PC-9 (cell line): Measurements from ENCODE around the gene SPHKAP. TPM values are rescaled to one million over a fixed set of nuclear protein-coding genes. Genes with fewer than 3 reads are reported as not detected.

ENCODE experiments used
- BruUV-seq: library from RNA; stranded (reverse); fragments of 400-500 nt; replicated peaks from 2 replicates; lab custom pipeline; 2021; lab: Mats Ljungman, UMichigan
- CTCF ChIA-PET: fragments of 300-600 bp; sonication (Branson Sonifier 250); formaldehyde crosslinking; loops from one replicate; lab custom pipeline; 2022; ENCODE audit warnings: antibody characterized with exemption; lab: Charles Lee
- POLR2A ChIA-PET: fragments of 300-600 bp; sonication (Branson Sonifier 250); formaldehyde crosslinking; loops from one replicate; lab custom pipeline; 2022; ENCODE audit warnings: antibody characterized with exemption; ENCODE audit not compliant: unreplicated experiment; lab: Charles Lee
- DNase-seq, 2 experiments: peaks; one replicate each; pipeline versions ENCODE4 v3.0.0 to v3.0.0-alpha.2; 2015 to 2022; ENCODE audit warnings: mixed read lengths in 1 of 2
- H2AFZ ChIP-seq: fragments of 200-600 bp; sonication (generic); 2 replicates; pipeline ENCODE4 v1.8.1; 2017; ENCODE audit warnings: antibody characterized with exemption
- H3F3A ChIP-seq: fragments of 200-600 bp; sonication (generic); 2 replicates; pipeline ENCODE4 v1.8.1; 2017; ENCODE audit warnings: antibody characterized with exemption, mild to moderate bottlenecking, low read depth; ENCODE audit not compliant: insufficient read depth
- H3K27ac ChIP-seq: fragments of 200-600 bp; sonication (generic); 2 replicates; pipeline ENCODE4 v1.6.1; 2016; ENCODE audit warnings: mixed run types
- H3K27me3 ChIP-seq: fragments of 200-600 bp; sonication (generic); 2 replicates; pipeline ENCODE4 v1.6.1; 2016; ENCODE audit warnings: low read depth, mixed run types; ENCODE audit not compliant: insufficient read depth
- H3K36me3 ChIP-seq: fragments of 200-600 bp; sonication (generic); 2 replicates; pipeline ENCODE4 v1.6.1; 2016; ENCODE audit warnings: low read depth, mixed run types
- H3K4me1 ChIP-seq: fragments of 200-600 bp; sonication (generic); replicated peaks from 2 replicates; pipeline ENCODE4 v1.6.1; 2016; ENCODE audit warnings: mixed run types; ENCODE audit not compliant: insufficient read depth
- H3K4me2 ChIP-seq: fragments of 200-600 bp; sonication (generic); 2 replicates; pipeline ENCODE4 v1.6.1; 2017; ENCODE audit warnings: mixed run types
- H3K4me3 ChIP-seq: fragments of 200-600 bp; sonication (generic); 2 replicates; pipeline ENCODE4 v1.6.1; 2016; ENCODE audit warnings: mixed run types
- H3K79me2 ChIP-seq: fragments of 200-600 bp; sonication (generic); 2 replicates; pipeline ENCODE4 v1.6.1; 2017; ENCODE audit warnings: low read depth, mixed run types
- H3K9me2 ChIP-seq: fragments of 200-600 bp; sonication (generic); 2 replicates; pipeline ENCODE4 v1.8.1; 2017; ENCODE audit warnings: mild to moderate bottlenecking; ENCODE audit not compliant: insufficient read depth
- H3K9me3 ChIP-seq: fragments of 200-600 bp; sonication (generic); 2 replicates; pipeline ENCODE4 v1.8.1; 2016; ENCODE audit warnings: low read depth; ENCODE audit not compliant: insufficient read depth
- H4K20me1 ChIP-seq: fragments of 200-600 bp; sonication (generic); 2 replicates; pipeline ENCODE4 v1.8.1; 2017; ENCODE audit not compliant: insufficient read depth
- CTCF ChIP-seq: fragments of 200-600 bp; sonication (generic); conservative IDR thresholded peaks from 2 replicates; pipeline ENCODE4 v1.6.1; 2017; ENCODE audit warnings: mixed run types, antibody characterized with exemption, mild to moderate bottlenecking, moderate library complexity
- EZH2 ChIP-seq: fragments of 200-600 bp; sonication (generic); IDR thresholded peaks from 2 replicates; pipeline ENCODE4 v1.8.0; 2017; ENCODE audit warnings: antibody characterized with exemption, low read depth
- intact Hi-C: fragments of 100-400 bp; cut with micrococcal nuclease; formaldehyde crosslinking; loops from one replicate; pipeline ENCODE4 v1.10.0; 2022; ENCODE audit not compliant: unreplicated experiment
- total RNA-seq: library from RNA; stranded (reverse); gene quantifications from 2 replicates; pipeline ENCODE4 v1.2.3, GENCODE V29; 2021

The SPHKAP gene
- total RNA-seq, 1 experiment from 2014 or later = not detected

DNA sequence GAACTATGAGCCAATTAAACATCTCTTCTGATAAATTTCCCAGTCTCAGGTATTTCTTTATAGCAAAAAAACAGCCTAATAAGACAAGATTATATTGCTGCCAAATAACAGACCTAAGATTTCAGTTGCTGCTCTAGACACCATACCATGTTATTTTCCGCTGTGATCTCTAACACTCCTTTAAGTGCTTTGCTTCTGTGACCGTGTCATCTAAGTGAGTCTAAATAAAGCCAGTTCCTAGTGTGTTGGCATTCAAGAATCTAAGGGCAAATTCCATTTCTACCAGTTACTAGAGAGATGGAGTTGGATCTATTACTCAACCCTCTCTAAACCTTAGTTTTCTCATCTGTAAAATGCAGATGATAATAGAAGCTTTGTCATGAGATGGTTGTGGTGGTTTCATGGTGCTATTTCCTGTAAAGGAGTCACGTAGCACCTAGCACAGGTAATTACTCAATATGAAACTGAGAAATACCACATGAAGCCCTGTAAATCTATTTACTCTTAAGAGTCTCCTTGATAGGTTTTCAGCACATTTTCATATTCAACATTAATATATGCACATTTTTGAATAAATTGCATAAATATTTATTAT lies 40.5 kb downstream of the SPHKAP start:
- Histone ChIP-seq H3K27ac (no peak overlapping the region), H2AFZ (no peak overlapping the region), H3K27me3 (no peaks in the 10 kb centered on the region), H3K36me3 (no peaks in the 10 kb centered on the region), H3F3A (no peaks in the 10 kb centered on the region), H4K20me1 (no peaks in the 10 kb centered on the region), H3K79me2 (no peaks in the 10 kb centered on the region), H3K4me3 (no peak overlapping the region), H3K4me1 (no peaks in the 10 kb centered on the region), H3K9me2 (no peaks in the 10 kb centered on the region), H3K4me2 (no peak overlapping the region), H3K9me3 (no peaks in the 10 kb centered on the region)
- TF ChIP-seq CTCF (no peak), EZH2 (no peak)
- no TSS peak for BruUV-seq
- no peak for DNase-seq
- CTCF ChIA-PET = no interaction called here
- intact Hi-C loops = no loop called here
- POLR2A ChIA-PET = no interaction called here

GRCh38 chr2:228136027-228136426 lies 45.5 kb downstream of the SPHKAP start:
- CTCF ChIA-PET = no interaction called here
- BruUV-seq = no TSS peak
- no peaks in the 10 kb centered on the region for H3K27me3 ChIP-seq

GRCh38 chr2:228135300-228135699 lies 46.2 kb downstream of the SPHKAP start:
- no TSS peak for BruUV-seq
- Histone ChIP-seq H3K27ac (no peak overlapping the region), H4K20me1 (no peaks in the 10 kb centered on the region), H3F3A (no peaks in the 10 kb centered on the region), H3K27me3 (no peaks in the 10 kb centered on the region), H3K4me1 (no peaks in the 10 kb centered on the region), H2AFZ (no peak overlapping the region), H3K4me3 (no peak overlapping the region), H3K79me2 (no peaks in the 10 kb centered on the region), H3K36me3 (no peaks in the 10 kb centered on the region), H3K4me2 (no peak overlapping the region), H3K9me3 (no peaks in the 10 kb centered on the region), H3K9me2 (no peaks in the 10 kb centered on the region)
- POLR2A ChIA-PET = no interaction called here
- no peak for TF ChIP-seq CTCF
- TF ChIP-seq EZH2 = no peak
- intact Hi-C loops = no loop called here
- no peak for DNase-seq
- CTCF ChIA-PET = no interaction called here

More at GRCh38 chr2:228136027-228136426, 45.5 kb downstream of the SPHKAP start:
- Histone ChIP-seq H3K4me1 (no peaks in the 10 kb centered on the region), H3K27ac (no peak overlapping the region), H3K36me3 (no peaks in the 10 kb centered on the region), H3K4me3 (no peak overlapping the region), H3F3A (no peaks in the 10 kb centered on the region), H4K20me1 (no peaks in the 10 kb centered on the region), H2AFZ (no peak overlapping the region), H3K9me2 (no peaks in the 10 kb centered on the region), H3K79me2 (no peaks in the 10 kb centered on the region), H3K9me3 (no peaks in the 10 kb centered on the region), H3K4me2 (no peak overlapping the region)
- POLR2A ChIA-PET = no interaction called here
- intact Hi-C loops = no loop called here
- DNase-seq = no peak
- TF ChIP-seq CTCF = no peak
